Prostate gland (tissue), 2 donors: ENCODE results near the gene PSD2.

ENCODE experiments used
- POLR2A ChIP-seq: fragments of 450-650 bp; IDR thresholded peaks from one replicate; pipeline ENCODE4 v1.6.1; 2016; ENCODE audit warnings: antibody characterized with exemption, mild to moderate bottlenecking
- TF ChIP-seq, protein P1 (sequence below), 4 experiments: fragments of 200-600 bp in 2 of 4; fragments of 450-650 bp in 2 of 4; sonication (generic) in 2 of 4; IDR thresholded peaks; 1 replicate in 3 of 4; 2 replicates in 1 of 4; pipeline ENCODE4 v1.5.1; 2016 to 2019; ENCODE audit warnings: antibody characterized with exemption in 4 of 4, mild to moderate bottlenecking in 2 of 4, moderate library complexity in 2 of 4

DNA sequence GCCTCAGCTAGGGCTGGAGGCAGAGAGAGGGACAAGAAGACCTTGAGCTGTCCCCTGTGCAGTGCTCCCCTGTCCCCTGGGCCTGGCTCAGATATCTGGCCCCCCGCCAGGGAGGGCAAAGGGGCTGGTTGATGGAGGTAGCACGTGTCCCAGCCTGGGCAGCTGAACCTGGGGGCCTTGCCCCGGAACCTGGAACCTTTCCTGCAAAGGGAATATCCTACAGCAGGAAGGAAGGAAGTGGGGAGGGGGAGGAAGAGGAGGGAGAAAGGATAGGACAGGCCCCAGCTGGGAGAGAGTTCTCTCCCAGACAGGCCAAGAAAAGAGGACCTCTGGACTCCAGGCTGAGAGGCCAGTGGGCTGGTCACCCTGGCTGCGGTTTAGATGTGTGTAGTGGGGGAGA lies 27.6 kb upstream of the PSD2 start:
- no peak for TF ChIP-seq POLR2A
- TF ChIP-seq, protein P1, sequence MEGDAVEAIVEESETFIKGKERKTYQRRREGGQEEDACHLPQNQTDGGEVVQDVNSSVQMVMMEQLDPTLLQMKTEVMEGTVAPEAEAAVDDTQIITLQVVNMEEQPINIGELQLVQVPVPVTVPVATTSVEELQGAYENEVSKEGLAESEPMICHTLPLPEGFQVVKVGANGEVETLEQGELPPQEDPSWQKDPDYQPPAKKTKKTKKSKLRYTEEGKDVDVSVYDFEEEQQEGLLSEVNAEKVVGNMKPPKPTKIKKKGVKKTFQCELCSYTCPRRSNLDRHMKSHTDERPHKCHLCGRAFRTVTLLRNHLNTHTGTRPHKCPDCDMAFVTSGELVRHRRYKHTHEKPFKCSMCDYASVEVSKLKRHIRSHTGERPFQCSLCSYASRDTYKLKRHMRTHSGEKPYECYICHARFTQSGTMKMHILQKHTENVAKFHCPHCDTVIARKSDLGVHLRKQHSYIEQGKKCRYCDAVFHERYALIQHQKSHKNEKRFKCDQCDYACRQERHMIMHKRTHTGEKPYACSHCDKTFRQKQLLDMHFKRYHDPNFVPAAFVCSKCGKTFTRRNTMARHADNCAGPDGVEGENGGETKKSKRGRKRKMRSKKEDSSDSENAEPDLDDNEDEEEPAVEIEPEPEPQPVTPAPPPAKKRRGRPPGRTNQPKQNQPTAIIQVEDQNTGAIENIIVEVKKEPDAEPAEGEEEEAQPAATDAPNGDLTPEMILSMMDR (IDR thresholded peaks at IDR 0.05), result no peak
